ENCODE data around the gene ZNF664. TPM values are rescaled to one million over a fixed set of nuclear protein-coding genes. Genes with fewer than 3 reads are reported as not detected.

The ZNF664 gene
- total and polyA plus RNA-seq, 9 of the 15 experiments (the other 6 are each of a cell fraction or from before 2014, with no cell fraction given): 3.3 to 101 (median 63.6) TPM

- TF ChIP-seq THAP12 (CRISPR knock-in tag; IDR thresholded peaks at IDR 0.05): no peak
- TF ChIP-seq ZBTB33 (CRISPR knock-in tag; IDR thresholded peaks at IDR 0.05): no peak
- no peak for TF ChIP-seq ZNF512 (tag; IDR thresholded peaks at IDR 0.05)
- no peak for TF ChIP-seq NELFE (IDR thresholded peaks at IDR 0.05; ENCODE audit: insufficient read depth, insufficient read length)
These were observed 36.5 kb upstream of the ZNF664 start (continued) for GRCh38 chr12:123936471-123936870.
